Esophagus muscularis mucosa (tissue), 4 donors: Measurements from ENCODE around the gene GATAD1. TPM values are rescaled to one million over a fixed set of nuclear protein-coding genes. Genes with fewer than 3 reads are reported as not detected.

Experiments used
- DNase-seq: peaks from one replicate; pipeline ENCODE4 v3.0.0-alpha.2; 2017; ENCODE audit errors: extremely low spot score
- H3K27ac ChIP-seq, 4 donors: fragments of 200-600 bp; sonication (generic); replicated peaks in 1 of 4; 1 replicate in 3 of 4; 2 replicates in 1 of 4; pipeline ENCODE4 v1.5.1; 2016 to 2019; ENCODE audit warnings: mild to moderate bottlenecking in 1 of 4
- H3K27me3 ChIP-seq, 4 donors: fragments of 200-600 bp; sonication (generic); one replicate each; pipeline versions ENCODE4 v1.5.1 to v1.6.0; 2016 to 2019
- H3K36me3 ChIP-seq, 4 donors: fragments of 200-600 bp; sonication (generic); one replicate each; pipeline ENCODE4 v1.5.1; 2016 to 2019
- H3K4me1 ChIP-seq, 4 donors: fragments of 200-600 bp; sonication (generic); one replicate each; pipeline ENCODE4 v1.5.1; 2016 to 2019
- H3K4me3 ChIP-seq, 4 donors: fragments of 200-600 bp; sonication (generic); 1 replicate in 2 of 4; 2 replicates in 2 of 4; pipeline ENCODE4 v1.5.1; 2016 to 2019; ENCODE audit warnings: mild to moderate bottlenecking in 4 of 4, moderate library complexity in 1 of 4
- H3K9me3 ChIP-seq, 4 donors: fragments of 200-600 bp; sonication (generic); 1 replicate in 3 of 4; 2 replicates in 1 of 4; pipeline ENCODE4 v1.5.1; 2016 to 2019
- EP300 ChIP-seq: sonication (generic); formaldehyde crosslinking; IDR thresholded peaks from one replicate; pipeline ENCODE4 v1.6.1; 2017; ENCODE audit warnings: antibody characterized with exemption
- POLR2A ChIP-seq: fragments of 450-650 bp; IDR thresholded peaks from one replicate; pipeline ENCODE4 v1.6.1; 2017; ENCODE audit warnings: antibody characterized with exemption, moderate library complexity, mild to moderate bottlenecking, low read depth
- POLR2AphosphoS5 ChIP-seq, 2 donors: sonication (generic); formaldehyde crosslinking; IDR thresholded peaks; one replicate each; pipeline ENCODE4 v1.6.1; 2017; ENCODE audit warnings: antibody characterized with exemption in 2 of 2
- WGBS: methylation state at CpG from one replicate; pipeline ENCODE4 v1.1.5; 2018; 5-methylcytosine and 5-hydroxymethylcytosine counted together
- intact Hi-C: fragments of 100-400 bp; cut with DNase I; formaldehyde crosslinking; loops from one replicate; pipeline ENCODE4 v1.15.1; 2023
- total RNA-seq, 4 donors: library from RNA; depleted of rRNA; stranded (reverse); fragments of >200 nt; gene quantifications; one replicate each; pipeline versions ENCODE4 v1.1.0 to v1.2.1, GENCODE V29; 2016
- TF ChIP-seq, protein P1 (sequence below), 3 experiments: fragments of 200-600 bp in 2 of 3; fragments of 450-650 bp in 1 of 3; sonication (generic) in 2 of 3; IDR thresholded peaks; one replicate each; pipeline ENCODE4 v1.5.1; 2017 to 2019; ENCODE audit warnings: antibody characterized with exemption in 3 of 3, mild to moderate bottlenecking in 2 of 3, moderate library complexity in 1 of 3

The GATAD1 gene
- total RNA-seq, 4 donors from 2014 or later, result 28.2 to 38.6 (median 35.7) TPM

- intact Hi-C loops, result loop anchor here (10.0 kb wide), 1 partner anchor 290 kb away; no protein-coding TSS in a partner anchor
- no peaks in the 10 kb centered on the region for H3K4me1 ChIP-seq
- H3K27ac ChIP-seq, result no peak overlapping the region
- H3K9me3 ChIP-seq, result no peaks in the 10 kb centered on the region
- TF ChIP-seq, protein P1, sequence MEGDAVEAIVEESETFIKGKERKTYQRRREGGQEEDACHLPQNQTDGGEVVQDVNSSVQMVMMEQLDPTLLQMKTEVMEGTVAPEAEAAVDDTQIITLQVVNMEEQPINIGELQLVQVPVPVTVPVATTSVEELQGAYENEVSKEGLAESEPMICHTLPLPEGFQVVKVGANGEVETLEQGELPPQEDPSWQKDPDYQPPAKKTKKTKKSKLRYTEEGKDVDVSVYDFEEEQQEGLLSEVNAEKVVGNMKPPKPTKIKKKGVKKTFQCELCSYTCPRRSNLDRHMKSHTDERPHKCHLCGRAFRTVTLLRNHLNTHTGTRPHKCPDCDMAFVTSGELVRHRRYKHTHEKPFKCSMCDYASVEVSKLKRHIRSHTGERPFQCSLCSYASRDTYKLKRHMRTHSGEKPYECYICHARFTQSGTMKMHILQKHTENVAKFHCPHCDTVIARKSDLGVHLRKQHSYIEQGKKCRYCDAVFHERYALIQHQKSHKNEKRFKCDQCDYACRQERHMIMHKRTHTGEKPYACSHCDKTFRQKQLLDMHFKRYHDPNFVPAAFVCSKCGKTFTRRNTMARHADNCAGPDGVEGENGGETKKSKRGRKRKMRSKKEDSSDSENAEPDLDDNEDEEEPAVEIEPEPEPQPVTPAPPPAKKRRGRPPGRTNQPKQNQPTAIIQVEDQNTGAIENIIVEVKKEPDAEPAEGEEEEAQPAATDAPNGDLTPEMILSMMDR (IDR thresholded peaks at IDR 0.05), result no peak
- no peak for TF ChIP-seq POLR2A
- TF ChIP-seq EP300, result no peak
- no peak for TF ChIP-seq POLR2AphosphoS5 (IDR thresholded peaks at IDR 0.05)
- H3K4me3 ChIP-seq, result no peak overlapping the region
- DNase-seq, result no peak
- H3K27me3 ChIP-seq, result no peaks in the 10 kb centered on the region
- H3K36me3 ChIP-seq, result peaks cover 39 to 98% (median 78%) of the 10 kb centered on the region in 4 donors
- WGBS, result 89% methylated on average over 3 of the region's 3 CpGs
These were observed 57.3 kb downstream of the GATAD1 start for GRCh38 chr7:92504563-92504962.

DNA sequence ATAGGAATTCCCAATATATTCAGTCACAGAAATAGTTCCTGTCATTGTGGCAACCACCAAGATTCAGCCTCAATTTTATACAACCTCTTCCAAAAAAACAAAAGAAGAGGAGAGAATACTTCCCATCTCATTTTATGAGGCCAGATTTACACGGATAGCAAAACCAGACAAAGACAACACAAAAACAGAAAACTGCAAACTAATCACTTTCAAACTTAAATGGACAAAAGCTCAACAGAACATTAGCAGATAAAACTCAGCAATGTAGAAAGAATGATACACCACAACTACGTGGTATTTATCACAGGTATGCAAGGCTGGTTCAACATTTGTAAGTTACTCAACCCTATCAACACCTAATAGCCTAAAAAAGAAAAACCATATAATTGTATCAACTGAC lies 59.1 kb downstream of the GATAD1 start:
- TF ChIP-seq POLR2AphosphoS5 (IDR thresholded peaks at IDR 0.05) (no peak), POLR2A (no peak), EP300 (no peak)
- TF ChIP-seq, protein P1 (IDR thresholded peaks at IDR 0.05), result no peak
- H3K27me3 ChIP-seq, result no peaks in the 10 kb centered on the region
- intact Hi-C loops, result loop anchor here (10.0 kb wide), 1 partner anchor 292 kb away; no protein-coding TSS in a partner anchor
- 95% methylated on average over 2 of the region's 2 CpGs for WGBS
- peaks cover 34 to 98% (median 73%) of the 10 kb centered on the region in 4 donors for H3K36me3 ChIP-seq
- DNase-seq, result no peak
- H3K9me3 ChIP-seq, result no peaks in the 10 kb centered on the region
- H3K4me3 ChIP-seq, result no peak overlapping the region
- no peak overlapping the region for H3K27ac ChIP-seq
- H3K4me1 ChIP-seq, result no peaks in the 10 kb centered on the region

GRCh38 chr7:92508946-92509345 lies 61.7 kb downstream of the GATAD1 start:
- intact Hi-C loops, result loop anchor here (10.0 kb wide), 1 partner anchor 294 kb away; no protein-coding TSS in a partner anchor
- Histone ChIP-seq H3K27me3 (no peaks in the 10 kb centered on the region), H3K27ac (no peak overlapping the region), H3K9me3 (no peaks in the 10 kb centered on the region), H3K4me3 (no peak overlapping the region), H3K36me3 (peaks cover 19 to 94% (median 67%) of the 10 kb centered on the region in 4 donors), H3K4me1 (no peaks in the 10 kb centered on the region)
- no peak for TF ChIP-seq EP300
- TF ChIP-seq, protein P1 (IDR thresholded peaks at IDR 0.05), result no peak
- no peak for TF ChIP-seq POLR2AphosphoS5 (IDR thresholded peaks at IDR 0.05)
- no peak for TF ChIP-seq POLR2A
- DNase-seq, result no peak
- 97% methylated on average over 5 of the region's 5 CpGs for WGBS

Other genes starting within 250 kb of the GATAD1 start
- 10 to 100 TPM; 48.1 to 57.5 (median 52.4) TPM for gene KRIT1, start 201.6 kb upstream of the GATAD1 start, total RNA-seq
- gene ANKIB1, start 201.5 kb upstream of the GATAD1 start, total RNA-seq, result 10 to 100 TPM; 25.8 to 37.8 (median 28.6) TPM
- not detected for gene ERVW-1, start 30.5 kb downstream of the GATAD1 start, total RNA-seq
- 10 to 100 TPM; 12.9 to 19.5 (median 14.1) TPM for gene PEX1, start 81.0 kb downstream of the GATAD1 start, total RNA-seq
- gene RBM48, start 81.3 kb downstream of the GATAD1 start, total RNA-seq, result 10 to 100 TPM in 2 of 4 donors, 1 to 10 TPM in 2; 8.3 to 11.6 (median 10.1) TPM
- gene FAM133B, start 142.9 kb downstream of the GATAD1 start, total RNA-seq, result 10 to 100 TPM; 15.7 to 22.0 (median 19.2) TPM